Activated B cell treated with CpG ODN at 0.5 μM for 24 hours (primary cell): ENCODE measurements around the gene APOBEC3H. TPM values are rescaled to one million over a fixed set of nuclear protein-coding genes. Genes with fewer than 3 reads are reported as not detected.

Experiments
- ATAC-seq: fragments of 200-7000 bp; cut with Tn5 transposase; one replicate; pipeline ENCODE4 v1.10.0; 2021; ENCODE audit warnings: low read depth, mild to moderate bottlenecking, moderate library complexity
- CTCF ChIA-PET: fragments of 350-600 bp; sonication (Branson Sonifier 250); formaldehyde crosslinking; loops from one replicate; lab custom pipeline; 2021; ENCODE audit warnings: antibody characterized with exemption; lab: Charles Lee
- POLR2A ChIA-PET: fragments of 350-600 bp; sonication (Branson Sonifier 250); formaldehyde crosslinking; loops from one replicate; lab custom pipeline; 2021; ENCODE audit warnings: antibody characterized with exemption; lab: Charles Lee
- DNase-seq: peaks from one replicate; pipeline ENCODE4 v3.0.0; 2022
- H3K27ac Mint-ChIP-seq: one replicate; pipeline ENCODE4 v1.8.0; 2020; ENCODE audit warnings: mixed read lengths
- H3K27me3 Mint-ChIP-seq: one replicate; pipeline ENCODE4 v1.8.0; 2021; ENCODE audit warnings: mixed read lengths
- H3K36me3 Mint-ChIP-seq: one replicate; pipeline ENCODE4 v1.8.0; 2021; ENCODE audit warnings: low read depth, mixed read lengths
- H3K4me1 Mint-ChIP-seq: one replicate; pipeline ENCODE4 v1.8.0; 2021; ENCODE audit warnings: mixed read lengths
- H3K4me3 Mint-ChIP-seq: one replicate; pipeline ENCODE4 v1.8.0; 2020; ENCODE audit warnings: mild to moderate bottlenecking, mixed read lengths
- H3K9me3 Mint-ChIP-seq: one replicate; pipeline ENCODE4 v1.8.0; 2020; ENCODE audit warnings: mixed read lengths
- CTCF ChIP-seq: fragments of 200-600 bp; IDR thresholded peaks from one replicate; pipeline ENCODE4 v1.8.0; 2022; ENCODE audit warnings: antibody characterized with exemption, mild to moderate bottlenecking
- intact Hi-C: fragments of 100-400 bp; cut with micrococcal nuclease; formaldehyde crosslinking; loops from one replicate; pipeline ENCODE4 v1.15.1; 2024
- total RNA-seq: library from RNA; stranded (reverse); gene quantifications from 2 replicates; pipeline ENCODE4 v1.2.3, GENCODE V29; 2022

APOBEC3H gene
- total RNA-seq, 1 donor from 2014 or later, result 1.4 TPM

GRCh38 chr22:39146256-39147101, 49.4 kb downstream of the APOBEC3H start:
- DNase-seq, result no peak
- TF ChIP-seq CTCF, result no peak
- Mint-ChIP-seq H3K36me3 (peaks cover 21% of the 10 kb centered on the region), H3K9me3 (no peaks in the 10 kb centered on the region), H3K27ac (peak overlapping the region; percentile 92), H3K27me3 (no peaks in the 10 kb centered on the region), H3K4me3 (peak overlapping the region; percentile 83), H3K4me1 (peaks cover 60% of the 10 kb centered on the region)
- POLR2A ChIA-PET, result no interaction called here
- no peak for ATAC-seq
- intact Hi-C loops, result no loop called here
- CTCF ChIA-PET, result no interaction called here

GRCh38 chr22:39147335-39148025, 50.4 kb downstream of the APOBEC3H start:
- TF ChIP-seq CTCF, result no peak
- H3K9me3 Mint-ChIP-seq, result no peaks in the 10 kb centered on the region
- H3K27ac Mint-ChIP-seq, result peak overlapping the region; percentile 80
- no peak overlapping the region for H3K4me3 Mint-ChIP-seq
- POLR2A ChIA-PET, result interaction anchor here (2.6 kb wide), 1 partner anchor 171 kb away, joined by 44 read pairs; the partner anchor contains the start of gene RPL3
- peaks cover 21% of the 10 kb centered on the region for H3K36me3 Mint-ChIP-seq
- intact Hi-C loops, result no loop called here
- DNase-seq (no peak), ATAC-seq (no peak)
- CTCF ChIA-PET, result interaction anchor here (1.3 kb wide), 1 partner anchor 12 kb away, joined by 4 read pairs; no protein-coding TSS in a partner anchor
- H3K27me3 Mint-ChIP-seq, result no peaks in the 10 kb centered on the region
- peaks cover 61% of the 10 kb centered on the region for H3K4me1 Mint-ChIP-seq

- Mint-ChIP-seq H3K4me3 (peak overlapping the region; percentile 19), H3K27ac (peak overlapping the region; percentile 87), H3K4me1 (peaks cover 61% of the 10 kb centered on the region), H3K9me3 (no peaks in the 10 kb centered on the region), H3K27me3 (no peaks in the 10 kb centered on the region), H3K36me3 (peaks cover 21% of the 10 kb centered on the region)
- TF ChIP-seq CTCF, result no peak
- DNase-seq (no peak), ATAC-seq (no peak)
- intact Hi-C loops, result no loop called here
- POLR2A ChIA-PET, result interaction anchor here (0.5 to 2.6 kb wide), 13 partner anchors 23 to 896 kb away, joined by 3 to 44 read pairs (median 4); partner anchors contain the start of genes ATF4, CBX6 and RPL3
- CTCF ChIA-PET, result interaction anchor here (0.7 to 1.6 kb wide), 5 partner anchors 13 to 172 kb away, joined by 3 to 4 read pairs (median 4); no protein-coding TSS in a partner anchor
Measured at GRCh38 chr22:39148026-39148726, 51.1 kb downstream of the APOBEC3H start.

- H3K27me3 Mint-ChIP-seq, result peaks cover 6% of the 10 kb centered on the region
- H3K27ac Mint-ChIP-seq, result peak overlapping the region; percentile 87
- CTCF ChIA-PET, result interaction anchor here (0.7 to 1.6 kb wide), 8 partner anchors 13 to 380 kb away, joined by 3 to 4 read pairs (median 4); no protein-coding TSS in a partner anchor
- peaks cover 21% of the 10 kb centered on the region for H3K36me3 Mint-ChIP-seq
- no peak for TF ChIP-seq CTCF
- POLR2A ChIA-PET, result interaction anchor here (0.5 to 2.6 kb wide), 17 partner anchors 22 to 895 kb away, joined by 3 to 44 read pairs (median 4); partner anchors contain the start of genes ATF4, CBX6 and RPL3
- H3K9me3 Mint-ChIP-seq, result no peaks in the 10 kb centered on the region
- intact Hi-C loops, result no loop called here
- H3K4me1 Mint-ChIP-seq, result peaks cover 63% of the 10 kb centered on the region
- DNase-seq (peak; percentile 50), ATAC-seq (peak; percentile 28)
- peak overlapping the region; percentile 19 for H3K4me3 Mint-ChIP-seq
Measured at GRCh38 chr22:39148727-39149535, 51.9 kb downstream of the APOBEC3H start.
